Femur (tissue), 1 donor: ENCODE data around the gene HOXA4.

ENCODE experiments used
- DNase-seq: peaks from one replicate; pipeline ENCODE4 v3.0.0-alpha.2; 2017

The HOXA4 gene

DNA sequence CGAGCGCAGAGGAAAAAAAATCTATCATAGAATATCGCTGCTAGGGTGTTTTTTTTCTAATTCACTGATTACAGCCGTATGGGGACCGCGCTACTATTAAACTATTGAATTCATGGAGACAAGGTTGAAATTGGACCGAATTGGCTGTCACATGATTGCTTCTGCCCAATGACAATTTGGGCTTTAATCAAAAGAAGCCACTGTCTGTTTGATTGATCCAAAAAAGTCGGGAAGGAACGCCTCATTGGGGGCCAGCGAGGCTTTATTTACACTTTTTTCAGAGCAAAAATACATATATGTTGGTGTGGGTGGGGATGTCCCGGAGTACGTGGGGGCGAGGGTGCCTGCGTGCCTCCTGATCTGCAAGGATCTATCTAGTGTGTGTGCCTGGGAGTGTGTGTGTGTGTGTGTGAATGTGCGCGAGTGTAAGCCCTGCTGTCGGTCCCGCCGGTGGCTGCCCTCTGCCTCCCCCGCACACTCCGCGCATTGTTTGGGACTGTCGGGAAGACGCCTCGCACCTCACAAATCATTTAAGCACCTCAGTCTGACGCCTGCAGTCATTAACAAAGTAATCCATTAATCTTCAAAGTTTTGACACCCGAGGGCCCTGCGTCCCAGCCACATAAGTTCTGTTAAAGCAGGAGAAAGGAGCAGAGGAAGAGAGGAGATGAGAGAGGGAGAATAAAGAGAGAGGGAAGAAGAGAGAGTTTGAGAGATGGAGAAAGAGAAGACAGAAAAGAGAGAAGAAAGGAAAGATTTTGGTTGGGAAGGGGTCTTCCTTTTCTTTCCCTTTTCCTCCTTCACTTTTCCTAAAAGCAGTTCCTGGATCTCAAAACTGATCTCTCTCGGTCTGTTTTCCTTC, 27.7 kb downstream of the HOXA4 start, which contains the start of gene HOXA2:
Gene HOXA2, minus strand, starts transcription at position 103 of the 862 bp plus-strand sequence. CDS start 183 bp downstream, outside the sequence.
- DNase-seq = no peak

DNA sequence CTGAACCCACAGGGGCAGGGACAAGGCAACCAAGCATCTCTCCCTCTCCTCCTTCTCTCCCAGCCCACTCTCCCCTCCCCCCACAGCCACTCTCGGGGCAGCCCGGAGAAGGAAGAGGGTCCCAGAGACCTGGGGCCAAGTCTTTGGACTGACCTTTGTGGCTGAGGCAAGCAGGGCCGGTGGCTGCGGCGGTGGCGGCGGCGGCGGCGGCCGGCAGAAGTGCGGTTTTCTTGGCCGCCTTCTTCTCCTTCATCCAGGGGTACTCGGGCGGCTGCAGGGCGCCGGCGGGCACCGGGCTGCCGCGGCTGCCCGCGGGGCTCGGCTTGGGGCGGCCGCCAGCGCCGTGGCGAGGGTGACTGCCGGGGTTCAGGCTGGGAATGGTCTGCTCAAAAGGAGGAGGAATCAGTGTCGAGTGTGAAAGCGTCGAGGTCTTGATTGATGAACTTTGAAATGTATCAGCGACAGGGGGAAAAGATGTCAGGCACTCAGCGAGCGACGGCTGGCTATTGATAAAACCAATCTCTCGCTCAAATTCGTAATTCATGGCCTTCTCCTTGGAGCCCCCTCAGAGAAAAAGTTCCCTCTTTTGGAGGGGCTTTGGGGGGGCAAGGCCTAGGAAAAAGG, 28.5 kb downstream of the HOXA4 start:
- peak; percentile 24 for DNase-seq

DNA sequence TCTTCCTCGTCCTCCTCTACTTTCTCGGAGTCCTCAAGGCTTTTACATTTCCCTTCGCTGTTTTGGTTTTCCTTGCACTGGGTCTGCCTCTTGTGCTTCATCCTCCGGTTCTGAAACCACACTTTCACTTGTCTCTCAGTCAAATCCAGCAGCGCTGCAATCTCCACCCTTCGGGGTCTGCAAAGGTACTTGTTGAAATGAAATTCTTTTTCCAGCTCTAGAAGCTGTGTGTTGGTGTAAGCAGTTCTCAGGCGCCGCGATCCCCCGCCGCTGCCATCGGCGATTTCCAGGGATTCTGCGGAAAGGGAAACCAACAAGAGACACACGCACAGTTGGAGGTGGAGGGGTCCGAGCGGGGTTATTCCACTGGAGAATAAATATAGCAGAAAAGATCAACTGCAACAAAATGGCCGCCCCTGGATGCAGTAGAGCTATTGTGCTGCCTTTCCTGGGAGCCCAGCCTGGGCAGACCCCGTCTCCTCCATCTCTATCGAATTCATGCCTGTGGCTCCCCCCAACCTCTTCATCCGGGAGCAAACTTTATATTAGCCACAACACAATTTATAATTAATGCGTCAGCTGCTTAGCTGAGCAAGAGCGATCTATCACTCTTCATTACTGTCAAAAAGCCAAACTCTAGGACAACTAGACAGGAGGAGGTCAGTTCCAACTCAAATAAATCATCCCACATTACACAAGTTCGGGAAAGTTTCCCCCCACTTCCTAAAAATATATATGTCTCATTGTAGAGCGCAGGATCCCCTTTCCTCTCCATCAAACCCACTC, 29.2 kb downstream of the HOXA4 start:
- peak; percentile 32 for DNase-seq

DNA sequence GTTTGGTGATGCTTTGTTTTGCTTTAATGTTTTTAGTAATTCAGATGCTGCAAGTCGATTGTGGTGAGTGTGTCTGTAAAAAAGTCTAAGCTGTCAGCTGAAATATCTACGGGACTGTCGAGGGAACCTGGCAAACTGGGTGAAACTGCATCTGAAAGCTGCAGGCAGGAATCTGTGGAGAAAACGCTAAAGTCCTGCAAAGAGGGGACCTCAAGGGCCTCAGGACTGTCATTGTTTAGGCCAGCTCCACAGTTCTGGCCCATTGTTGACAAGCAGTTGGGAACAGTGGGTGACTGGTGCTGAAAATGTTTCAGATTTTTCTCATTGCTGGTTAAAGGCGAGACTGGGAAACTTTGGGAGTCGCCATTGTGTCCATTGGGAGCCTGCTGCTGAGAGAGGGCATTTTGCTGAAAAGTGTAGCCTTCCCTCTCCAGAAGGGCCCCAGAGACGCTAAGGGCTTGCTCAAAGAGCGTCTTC, 29.8 kb downstream of the HOXA4 start:
- DNase-seq = no peak

DNA sequence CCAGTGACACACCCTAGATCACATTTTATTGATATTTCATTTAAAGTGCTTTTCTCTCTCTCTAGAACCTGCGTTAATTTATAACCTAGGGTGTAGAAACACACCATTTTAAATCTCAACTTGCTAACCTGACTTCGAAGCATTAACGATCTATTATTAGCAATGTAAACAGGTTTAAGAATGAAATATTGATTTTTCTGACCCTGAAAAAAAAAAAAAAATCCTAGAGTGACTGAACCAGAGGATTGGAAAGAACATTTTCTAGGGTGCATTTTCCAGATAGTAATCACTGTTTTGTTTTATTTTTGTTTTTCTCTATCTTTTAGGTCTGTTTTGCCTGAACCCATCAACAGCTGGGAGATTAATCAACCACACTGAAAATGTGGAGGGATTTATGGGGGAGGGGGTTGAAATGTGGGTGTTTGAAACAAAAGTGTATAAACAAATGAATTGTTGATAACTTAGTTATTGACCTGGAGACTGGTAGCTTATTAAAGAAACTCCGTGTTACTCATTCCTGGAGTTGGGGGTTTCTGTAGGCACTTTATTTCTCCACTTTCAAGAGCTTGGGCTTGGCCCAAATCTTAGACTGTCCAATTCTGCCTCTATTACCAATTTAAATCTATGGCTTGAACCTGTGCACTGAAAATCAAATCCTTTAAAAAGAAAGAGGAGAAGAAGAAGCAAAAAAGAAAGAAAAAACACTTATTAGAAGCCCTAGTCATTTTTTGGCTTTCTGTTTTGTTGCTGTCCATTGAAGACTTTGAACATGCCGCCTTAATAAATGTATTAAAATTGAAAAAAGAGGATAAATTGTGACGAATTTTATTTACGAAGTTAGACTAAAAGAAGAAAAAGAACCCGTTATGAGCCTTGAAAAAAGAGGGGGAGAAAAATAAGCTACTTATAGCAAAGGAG, 30.8 kb downstream of the HOXA4 start:
- DNase-seq = no peak

DNA sequence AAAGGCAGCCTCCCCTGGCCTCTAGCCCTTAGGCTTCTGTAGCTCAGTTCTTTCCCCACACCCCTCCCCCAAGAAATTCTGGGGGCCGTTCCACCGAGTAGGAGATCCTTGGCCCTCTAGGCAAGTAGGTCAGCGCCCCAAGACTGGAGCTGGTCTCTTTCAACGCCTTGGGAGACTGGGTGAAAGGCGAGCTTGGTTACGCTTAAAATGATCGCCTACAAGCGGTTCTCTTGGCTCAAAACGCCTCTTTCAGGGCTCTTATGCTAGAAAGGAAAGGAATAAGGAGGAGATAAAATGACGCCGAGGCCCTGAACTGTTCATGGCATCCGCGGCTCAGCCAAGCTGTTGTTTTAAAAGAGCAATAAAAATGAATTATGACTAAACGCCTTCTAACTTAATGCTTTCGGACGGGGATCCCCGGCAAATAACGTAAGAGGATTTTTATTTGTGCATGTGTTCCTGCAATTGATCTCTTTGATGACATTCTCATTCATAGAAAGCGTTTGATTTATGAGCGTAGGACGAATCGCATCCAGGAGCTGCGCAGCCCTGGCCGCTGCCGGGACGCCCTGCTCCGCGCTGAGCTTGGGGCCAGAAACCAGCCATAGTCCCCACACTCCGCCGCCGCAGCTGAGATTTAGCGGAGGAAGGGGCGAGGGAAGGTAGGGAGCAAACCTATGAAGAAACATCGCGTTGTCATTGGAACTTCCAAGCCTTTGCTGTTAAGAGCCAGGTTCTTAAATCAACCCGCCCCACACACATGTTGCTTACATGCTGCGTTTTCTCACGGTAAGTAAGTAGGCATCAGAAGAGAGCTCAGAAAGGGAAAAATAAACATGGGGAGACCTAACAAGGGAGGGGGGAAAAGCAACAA, 31.7 kb downstream of the HOXA4 start:
- peak; percentile 60 for DNase-seq

DNA sequence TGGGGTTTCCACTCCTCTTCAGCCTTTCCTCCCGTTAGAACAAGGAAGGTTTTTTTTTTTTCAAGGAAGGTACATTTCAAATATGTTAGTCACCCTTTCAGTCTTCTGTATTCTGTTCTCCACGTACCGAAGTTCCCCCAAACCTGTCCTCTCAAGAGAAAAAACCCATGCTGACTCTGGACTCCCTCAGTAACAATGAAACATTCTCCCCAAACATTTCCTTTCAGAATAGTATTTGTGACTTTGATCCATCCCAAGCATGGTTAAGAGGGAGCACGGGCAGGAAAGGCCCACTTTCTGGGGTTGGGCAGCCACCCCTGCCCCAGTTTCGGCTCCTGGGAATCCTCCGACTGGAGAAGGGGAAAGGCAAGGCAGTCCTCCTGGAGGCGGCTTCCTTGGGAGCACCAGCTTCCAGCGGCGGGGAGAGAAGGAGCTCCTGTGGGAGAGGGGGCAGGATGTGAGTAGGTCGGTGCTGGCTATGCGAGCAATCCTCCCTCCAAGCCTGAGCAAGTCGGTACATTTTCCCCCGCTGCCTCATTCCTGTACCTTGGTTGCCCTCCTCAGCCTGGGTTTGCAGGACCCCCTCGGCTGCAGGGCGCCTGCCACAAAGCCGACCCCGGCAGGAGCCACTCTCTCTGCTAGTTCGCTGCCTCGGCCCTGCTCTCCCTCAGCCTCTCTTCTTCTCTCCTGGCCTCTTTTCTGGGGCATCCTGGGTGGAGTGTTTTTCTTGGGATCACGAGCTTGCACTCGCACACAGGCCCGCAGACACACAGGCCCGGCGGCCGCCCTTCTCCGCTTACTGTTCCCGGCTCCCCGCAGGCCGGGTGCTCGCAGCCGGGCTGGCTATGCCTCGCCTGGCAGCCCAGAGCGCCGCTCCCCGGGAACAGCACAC, 32.6 kb downstream of the HOXA4 start:
- no peak for DNase-seq

DNA sequence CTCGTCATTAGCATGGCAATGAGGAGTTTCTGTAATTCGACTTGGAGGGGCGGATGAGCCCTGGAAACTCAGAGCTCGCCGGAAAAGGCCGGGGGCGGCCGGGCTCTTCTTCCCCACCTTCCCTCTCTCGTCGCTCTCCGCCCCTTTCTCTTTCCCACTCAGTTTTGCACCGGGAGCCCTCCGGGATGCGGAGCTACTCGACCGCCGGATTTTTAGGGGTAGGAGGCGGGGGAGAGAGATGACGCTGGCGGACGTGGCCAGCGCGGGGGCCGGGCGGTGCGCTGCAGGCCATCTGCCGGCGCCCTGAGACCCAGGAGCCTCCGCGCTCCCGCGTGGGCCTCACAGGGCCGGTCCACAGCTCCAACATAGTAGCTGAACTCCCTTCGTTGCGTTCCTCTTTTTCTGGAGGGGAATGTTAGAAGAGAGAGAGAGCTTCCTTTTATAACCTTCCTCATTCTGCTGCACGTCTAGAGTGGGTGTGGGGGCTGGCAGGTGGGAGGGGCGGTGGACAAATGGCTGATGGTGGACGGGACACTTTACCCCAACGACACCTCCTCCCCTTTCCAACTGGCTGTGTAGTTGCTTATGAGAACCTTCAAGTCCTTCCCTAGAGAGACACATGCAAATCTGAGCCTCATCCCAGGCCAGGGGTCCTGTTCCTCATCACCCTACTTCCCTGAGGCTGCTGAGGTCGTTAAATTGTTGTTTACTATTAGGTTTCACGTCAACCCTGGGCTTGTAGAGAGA, 33.6 kb downstream of the HOXA4 start:
- DNase-seq = peak; percentile 78

DNA sequence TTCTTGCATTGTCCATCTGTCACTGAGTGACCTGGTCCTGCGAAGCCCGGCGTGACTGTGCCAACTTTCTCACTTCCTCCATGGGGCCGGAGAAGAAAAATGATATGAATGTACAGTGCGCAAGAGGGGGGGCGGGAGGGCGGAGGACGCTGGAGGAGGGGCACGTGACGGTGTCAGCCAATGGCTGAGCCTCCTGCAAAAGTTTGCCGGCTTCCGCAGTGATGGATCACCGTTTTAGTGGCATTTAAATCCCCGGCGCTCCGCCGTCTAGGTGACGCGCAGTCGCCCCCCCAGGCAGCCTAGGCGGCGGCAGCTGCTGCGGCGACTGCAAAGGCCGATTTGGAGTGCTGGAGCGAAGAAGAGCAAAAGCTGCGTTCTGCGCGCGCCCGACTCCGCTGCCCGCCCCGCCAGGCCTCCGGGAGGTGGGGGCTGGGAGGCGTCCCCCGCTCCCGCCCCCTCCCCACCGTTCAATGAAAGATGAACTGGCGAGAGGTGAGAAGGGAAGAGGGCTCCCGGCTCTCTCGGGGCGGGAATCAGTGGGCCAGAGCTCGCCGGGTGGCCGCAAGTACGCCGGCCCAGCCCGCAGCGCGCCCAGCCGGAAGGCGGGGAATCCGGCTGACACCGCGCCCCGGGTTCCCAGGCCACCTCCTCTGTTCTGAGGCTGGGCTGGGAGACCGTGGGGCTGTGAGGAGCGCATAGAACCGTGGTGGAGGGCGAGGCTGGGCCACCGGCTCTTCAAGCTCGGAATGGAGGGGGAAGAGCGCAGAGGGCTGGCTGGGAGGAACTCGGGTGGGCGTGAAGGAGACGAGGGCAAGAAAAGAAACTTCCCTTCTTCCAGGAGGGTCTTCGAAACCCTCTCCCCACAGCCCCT, 34.4 kb downstream of the HOXA4 start, which contains the start of gene HOXA1:
Gene HOXA1, minus strand, starts transcription at position 104 of the 871 bp plus-strand sequence. Its CDS starts 88 bp downstream, at position 16.
- peak; percentile 92 for DNase-seq

DNA sequence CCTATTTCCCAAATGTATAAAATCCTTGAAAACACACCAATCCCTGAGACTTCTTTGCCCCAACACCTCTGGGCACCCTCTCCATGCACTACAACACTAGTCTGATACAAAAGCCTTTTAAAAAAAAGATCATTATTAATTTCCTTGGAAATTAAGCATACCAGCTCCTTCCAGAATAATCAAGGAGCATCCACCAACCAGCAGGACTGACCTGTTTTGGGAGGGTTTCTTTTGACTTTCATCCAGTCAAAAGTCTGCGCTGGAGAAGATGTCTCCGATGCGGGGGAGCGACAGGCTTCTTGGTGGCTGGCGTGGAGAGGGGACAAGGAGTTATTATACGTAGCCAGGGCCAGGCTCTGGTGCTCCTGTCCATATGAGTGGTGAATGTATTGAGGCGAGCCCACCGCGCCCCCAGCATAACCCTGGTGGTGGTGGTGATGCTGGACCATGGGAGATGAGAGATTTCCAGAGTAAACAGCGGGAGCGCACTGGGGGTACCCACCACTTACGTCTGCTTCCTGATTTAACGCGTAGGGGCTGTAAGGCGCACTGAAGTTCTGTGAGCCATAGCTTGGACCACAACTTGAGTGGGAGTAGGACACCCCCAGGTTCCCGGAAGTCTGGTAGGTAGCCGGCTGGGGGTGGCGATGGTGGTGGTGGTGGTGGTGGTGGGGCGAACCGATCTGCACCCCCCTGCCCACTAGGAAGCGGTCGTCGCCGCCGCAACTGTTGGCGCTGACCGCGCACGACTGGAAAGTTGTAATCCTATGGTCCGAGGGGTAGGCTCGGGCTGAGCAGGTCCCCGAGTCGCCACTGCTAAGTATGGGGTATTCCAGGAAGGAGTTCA, 35.3 kb downstream of the HOXA4 start:
- DNase-seq = no peak

DNA sequence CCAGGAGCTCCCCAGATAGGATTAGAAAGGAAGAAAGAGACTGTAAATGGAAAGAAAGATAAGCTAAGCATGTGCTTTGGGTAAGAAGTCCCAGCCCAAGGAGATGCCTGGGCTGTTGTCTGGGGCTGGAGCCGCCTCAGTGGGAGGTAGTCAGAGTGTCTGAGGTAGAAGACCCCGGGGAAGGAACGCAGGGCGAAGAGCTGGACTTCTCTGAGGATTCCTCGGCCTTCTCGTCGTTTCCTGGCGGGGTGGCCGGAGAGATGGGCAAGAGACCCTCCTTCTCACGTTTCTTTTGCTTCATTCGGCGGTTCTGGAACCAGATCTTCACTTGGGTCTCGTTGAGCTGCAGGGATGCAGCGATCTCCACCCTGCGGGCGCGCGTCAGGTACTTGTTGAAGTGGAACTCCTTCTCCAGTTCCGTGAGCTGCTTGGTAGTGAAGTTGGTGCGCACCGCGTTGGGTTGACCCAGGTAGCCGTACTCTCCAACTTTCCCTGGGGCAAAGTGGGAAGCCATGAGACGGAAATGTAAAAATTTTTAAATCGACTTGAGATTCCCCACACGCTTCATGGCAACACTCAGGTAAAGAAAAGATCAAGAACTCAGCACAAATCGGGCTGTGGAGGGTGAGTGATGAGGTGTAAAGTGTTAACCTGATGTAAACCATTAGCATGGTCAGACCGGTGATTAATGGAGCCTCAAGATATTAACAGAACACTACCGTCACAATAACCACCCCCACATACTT, 36.1 kb downstream of the HOXA4 start:
- DNase-seq = no peak

DNA sequence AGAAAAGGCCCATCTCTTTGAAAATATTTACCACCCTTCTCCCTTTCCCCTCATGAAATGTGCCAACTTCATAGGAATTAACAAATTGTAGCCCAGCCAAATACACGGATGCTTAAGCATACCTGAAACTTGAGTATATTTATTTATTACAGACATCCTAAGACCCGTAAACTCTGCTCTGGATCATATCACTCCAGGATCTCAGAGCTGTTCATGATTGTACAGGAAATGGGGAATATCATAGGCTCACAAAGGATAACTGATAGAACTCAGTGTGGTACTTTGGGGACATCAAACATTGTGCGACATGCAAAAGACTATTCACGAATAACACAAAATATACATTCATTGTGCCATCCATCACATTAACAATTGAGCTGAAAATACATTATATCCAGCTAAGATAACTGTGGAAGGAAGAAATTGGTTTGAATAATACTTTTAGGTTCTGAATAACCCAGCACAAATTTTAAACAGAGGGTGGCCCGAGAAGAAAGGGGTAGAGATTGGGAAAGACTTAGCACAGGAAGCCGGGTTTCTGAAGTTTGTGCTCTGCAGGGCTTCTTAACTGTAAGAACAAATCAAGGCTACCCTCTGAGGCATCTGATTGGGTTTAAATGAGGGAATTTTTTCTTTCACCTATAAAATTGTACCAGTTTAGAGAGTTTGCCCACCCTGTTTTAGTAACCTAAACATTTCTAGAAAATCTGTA, 37.2 kb downstream of the HOXA4 start:
- no peak for DNase-seq

DNA sequence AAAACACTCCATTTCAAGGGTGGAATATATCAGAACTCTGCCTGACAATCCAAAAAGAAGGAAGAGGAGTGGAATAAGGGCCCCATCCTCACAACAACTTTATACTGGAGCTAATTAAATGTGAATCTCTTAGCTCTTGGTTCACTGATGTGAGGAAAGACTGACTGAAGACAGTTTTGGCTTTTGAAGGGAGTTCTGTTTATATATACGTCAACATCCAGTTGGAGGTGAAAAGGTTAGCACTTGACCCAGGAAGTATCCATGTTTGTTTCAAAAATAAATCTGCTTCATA, 37.8 kb downstream of the HOXA4 start:
- DNase-seq = no peak

DNA sequence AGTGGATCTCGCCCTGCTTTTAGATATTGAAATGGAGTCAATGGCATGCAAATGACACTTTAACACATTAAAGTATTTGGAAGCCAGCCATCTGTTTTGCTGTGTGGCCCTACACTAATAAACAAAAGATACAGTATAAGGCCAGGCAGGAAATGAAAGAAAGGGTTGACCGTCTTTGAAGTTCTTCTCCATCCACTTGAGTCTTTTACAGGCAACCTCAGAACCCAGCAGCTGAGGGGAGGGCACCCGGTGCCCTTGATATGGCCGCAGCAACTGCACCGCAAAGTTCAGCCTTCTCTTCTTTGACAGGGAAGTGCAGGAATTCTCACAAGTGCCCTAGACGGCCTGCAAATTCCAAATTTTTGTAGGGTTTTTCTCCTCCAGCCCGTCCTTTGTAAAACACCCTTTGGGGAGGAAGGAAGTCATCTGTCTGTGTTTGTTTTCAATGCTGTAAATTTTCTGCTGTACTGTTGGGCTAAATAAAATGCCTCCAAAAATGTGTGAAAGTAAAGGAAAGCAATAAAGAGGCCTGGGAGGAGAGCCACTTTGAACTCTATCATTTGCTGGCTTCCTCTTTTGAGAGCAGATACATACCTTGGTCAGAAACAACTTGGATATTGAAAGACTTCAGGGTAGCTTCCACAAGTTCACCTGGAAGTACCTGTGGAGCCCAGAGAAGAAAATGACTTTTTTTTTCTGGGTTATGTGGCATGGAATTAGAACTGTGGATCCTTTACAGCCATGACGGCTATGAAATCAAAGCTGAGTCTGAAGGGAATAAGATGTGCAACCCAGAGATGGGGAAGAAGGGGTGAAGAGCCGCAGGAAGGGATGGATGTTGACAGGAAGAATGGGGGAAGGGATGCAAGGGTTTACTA, 38.4 kb downstream of the HOXA4 start:
- no peak for DNase-seq

DNA sequence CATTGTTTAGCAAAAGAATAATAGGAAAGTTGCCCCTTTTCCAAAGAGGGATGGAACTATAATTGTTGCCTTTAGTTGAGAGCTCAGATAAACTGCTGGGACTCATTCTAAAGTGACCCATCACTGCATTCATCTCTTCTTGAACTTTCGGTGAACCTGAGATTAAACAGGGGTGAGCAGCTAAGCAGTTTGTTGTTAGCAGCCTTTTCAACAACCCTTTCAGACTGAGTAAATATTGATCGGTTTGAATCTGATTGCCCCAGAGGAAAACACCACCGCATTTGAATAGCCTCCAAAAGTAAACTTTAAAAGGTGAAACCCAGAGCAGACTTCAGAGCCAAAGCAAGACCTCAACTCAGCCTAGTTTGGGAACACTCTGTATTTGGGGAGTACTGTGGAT, 39.5 kb downstream of the HOXA4 start:
- no peak for DNase-seq
